ENCODE measurements around the gene BRINP2. TPM values are rescaled to one million over a fixed set of nuclear protein-coding genes. Genes with fewer than 3 reads are reported as not detected.

The BRINP2 gene
- total and polyA plus RNA-seq, 2 experiments from 2014 or later: 11.5 to 20.6 TPM

GRCh38 chr1:177186639-177187038 is 15.9 kb downstream of the BRINP2 start:
- no peaks in the 10 kb centered on the region for H3K27me3 ChIP-seq
- no peak for DNase-seq (ENCODE audit: low read depth in 1 of 2, low spot score in 1 of 2)
- no peaks in the 10 kb centered on the region for H3K9me3 ChIP-seq (ENCODE audit: low read depth)
- no peak for TF ChIP-seq CTCF (IDR thresholded peaks at IDR 0.05; ENCODE audit: low read depth, low read length)
- no peaks in the 10 kb centered on the region for H3K4me1 ChIP-seq (ENCODE audit: low read depth)
- no peaks in the 10 kb centered on the region for H3K36me3 ChIP-seq
- H3K4me3 ChIP-seq: no peak overlapping the region
- H3K27ac ChIP-seq: no peak overlapping the region

- H3K4me3 ChIP-seq: no peak overlapping the region
- no peaks in the 10 kb centered on the region for H3K36me3 ChIP-seq
Observed at GRCh38 chr1:177190308-177190970, 19.7 kb downstream of the BRINP2 start.

GRCh38 chr1:177198243-177198642 is 27.5 kb downstream of the BRINP2 start:
- no peak for DNase-seq (ENCODE audit: low read depth in 1 of 2, low spot score in 1 of 2)
- no peaks in the 10 kb centered on the region for H3K27me3 ChIP-seq
- peaks cover 8% of the 10 kb centered on the region for H3K4me1 ChIP-seq (ENCODE audit: low read depth)
- no peak overlapping the region for H3K4me3 ChIP-seq
- no peak for TF ChIP-seq CTCF (IDR thresholded peaks at IDR 0.05; ENCODE audit: low read depth, low read length)
- H3K9me3 ChIP-seq (ENCODE audit: low read depth): no peaks in the 10 kb centered on the region
- H3K27ac ChIP-seq: no peak overlapping the region
- no peaks in the 10 kb centered on the region for H3K36me3 ChIP-seq

More at GRCh38 chr1:177190308-177190970, 19.7 kb downstream of the BRINP2 start:
- Histone ChIP-seq H3K4me1 (ENCODE audit: low read depth) (no peaks in the 10 kb centered on the region), H3K27me3 (peaks cover 3% of the 10 kb centered on the region), H3K9me3 (ENCODE audit: low read depth) (no peaks in the 10 kb centered on the region), H3K27ac (no peak overlapping the region)
- no peak for DNase-seq (ENCODE audit: low read depth in 1 of 2, low spot score in 1 of 2)
- TF ChIP-seq CTCF (IDR thresholded peaks at IDR 0.05; ENCODE audit: low read depth, low read length): no peak

DNA sequence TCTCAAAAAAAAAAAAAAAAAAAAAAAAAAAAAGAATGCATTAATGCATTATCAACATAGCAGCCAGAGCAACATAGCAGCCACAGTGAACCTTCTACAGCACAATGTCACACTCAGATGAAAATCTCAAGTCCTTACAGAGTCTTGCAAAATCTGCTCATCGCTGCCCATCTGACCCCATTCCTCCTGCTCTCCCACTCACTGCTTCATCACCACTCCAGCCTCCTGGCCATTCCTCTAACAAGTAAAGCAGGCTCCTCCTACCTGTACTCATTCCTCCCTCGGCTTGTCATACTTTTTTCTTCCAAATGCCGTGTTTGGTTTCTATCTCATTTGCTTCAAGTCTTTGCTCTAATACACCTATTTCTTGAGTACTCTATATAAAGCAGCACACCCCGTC is 29.5 kb downstream of the BRINP2 start:
- DNase-seq (ENCODE audit: low read depth in 1 of 2, low spot score in 1 of 2): no peak
- peaks cover 8% of the 10 kb centered on the region for H3K4me1 ChIP-seq (ENCODE audit: low read depth)
- H3K4me3 ChIP-seq: no peak overlapping the region
- TF ChIP-seq CTCF (IDR thresholded peaks at IDR 0.05; ENCODE audit: low read depth, low read length): no peak
- H3K36me3 ChIP-seq: no peaks in the 10 kb centered on the region
- H3K27me3 ChIP-seq: no peaks in the 10 kb centered on the region
- H3K27ac ChIP-seq: no peak overlapping the region
- H3K9me3 ChIP-seq (ENCODE audit: low read depth): no peaks in the 10 kb centered on the region

- Histone ChIP-seq H3K36me3 (no peaks in the 10 kb centered on the region), H3K27me3 (no peaks in the 10 kb centered on the region), H3K9me3 (ENCODE audit: low read depth) (no peaks in the 10 kb centered on the region), H3K4me3 (no peak overlapping the region), H3K4me1 (ENCODE audit: low read depth) (peaks cover 54% of the 10 kb centered on the region), H3K27ac (peak overlapping the region; percentile 53)
- peak in 1 of 2 donors; percentile 20 for DNase-seq (ENCODE audit: low read depth in 1 of 2, low spot score in 1 of 2)
- TF ChIP-seq CTCF (IDR thresholded peaks at IDR 0.05; ENCODE audit: low read depth, low read length): no peak
Observed at GRCh38 chr1:177206831-177207355, 36.1 kb downstream of the BRINP2 start.
